ENCODE measurements around the gene IYD. TPM values are rescaled to one million over a fixed set of nuclear protein-coding genes. Genes with fewer than 3 reads are reported as not detected.

Gene IYD
- polyA plus RNA-seq, 1 of the 3 experiments (the other 2 are of a cell fraction) = not detected

GRCh38 chr6:150336708-150337107 is 32.1 kb upstream of the IYD start:
- Histone ChIP-seq H3K9me3 (no peaks in the 10 kb centered on the region), H3K27ac (ENCODE audit: low read depth in 2 of 2, low read length in 1 of 2) (no peak overlapping the region), H2AFZ (ENCODE audit: low read depth) (no peak overlapping the region), H4K20me1 (ENCODE audit: insufficient read depth) (no peaks in the 10 kb centered on the region), H3K4me1 (ENCODE audit: control insufficient read depth in 1 of 2, insufficient read depth in 2 of 2, low read depth in 1 of 2, low read length in 1 of 2) (no peaks in the 10 kb centered on the region), H3K9ac (no peak overlapping the region), H3K4me2 (no peak overlapping the region), H3K9me2 (no peaks in the 10 kb centered on the region), H3K27me3 (ENCODE audit: insufficient read depth) (no peaks in the 10 kb centered on the region; the same call in 1 of the 2 replicates), H3K4me3 (ENCODE audit: low read depth in 2 of 2, low read length in 1 of 2) (no peak overlapping the region), H3K79me2 (ENCODE audit: insufficient read depth) (no peaks in the 10 kb centered on the region), H3F3A (replicated peaks; ENCODE audit: insufficient read depth) (no peaks in the 10 kb centered on the region), H3K36me3 (replicated peaks in 1 of 2; ENCODE audit: control insufficient read depth in 1 of 2, insufficient read depth in 2 of 2, low read length in 1 of 2) (no peaks in the 10 kb centered on the region)
- TF ChIP-seq, protein P1, sequence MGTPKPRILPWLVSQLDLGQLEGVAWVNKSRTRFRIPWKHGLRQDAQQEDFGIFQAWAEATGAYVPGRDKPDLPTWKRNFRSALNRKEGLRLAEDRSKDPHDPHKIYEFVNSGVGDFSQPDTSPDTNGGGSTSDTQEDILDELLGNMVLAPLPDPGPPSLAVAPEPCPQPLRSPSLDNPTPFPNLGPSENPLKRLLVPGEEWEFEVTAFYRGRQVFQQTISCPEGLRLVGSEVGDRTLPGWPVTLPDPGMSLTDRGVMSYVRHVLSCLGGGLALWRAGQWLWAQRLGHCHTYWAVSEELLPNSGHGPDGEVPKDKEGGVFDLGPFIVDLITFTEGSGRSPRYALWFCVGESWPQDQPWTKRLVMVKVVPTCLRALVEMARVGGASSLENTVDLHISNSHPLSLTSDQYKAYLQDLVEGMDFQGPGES (IDR thresholded peaks at IDR 0.05; ENCODE audit: low read depth, low read length) = no peak
- no peak for TF ChIP-seq TAF1 (IDR thresholded peaks at IDR 0.05; ENCODE audit: borderline replicate concordance, low read depth, low read length)
- no peak for TF ChIP-seq SIN3A (IDR thresholded peaks at IDR 0.05; ENCODE audit: borderline replicate concordance, low read depth, low read length)
- no peak for TF ChIP-seq MXI1 (IDR thresholded peaks at IDR 0.05; ENCODE audit: low read depth, low read length)
- POLR2A ChIA-PET = no interaction called here
- CTCF ChIA-PET = interaction anchor here (1.2 to 1.7 kb wide), 2 partner anchors 256 to 478 kb away, joined by 3 to 6 read pairs; no protein-coding TSS in a partner anchor
- 7% methylated on average over 2 of the region's 2 CpGs for WGBS (ENCODE audit: low lambda C conversion rate)
- no peak for DNase-seq

DNA sequence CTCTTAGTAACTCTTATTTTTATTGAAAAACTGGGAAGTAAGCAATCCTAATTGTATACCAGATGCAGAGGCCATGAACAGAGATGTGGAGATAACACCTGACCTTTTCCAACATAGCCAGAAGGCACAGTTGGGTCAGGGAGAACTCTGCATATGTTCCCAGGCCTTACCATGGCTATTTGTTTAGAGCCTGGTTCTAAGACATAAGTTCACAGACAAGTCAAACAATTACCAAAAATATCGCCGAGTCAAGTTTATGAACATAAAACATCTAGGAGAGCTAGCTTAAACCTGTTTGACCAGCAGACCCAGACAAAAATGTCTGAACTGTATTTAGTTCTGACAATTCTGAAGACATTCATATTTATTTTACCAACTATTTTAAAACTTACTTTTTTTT is 26.7 kb upstream of the IYD start:
- Histone ChIP-seq H2AFZ (ENCODE audit: low read depth) (no peak overlapping the region), H3K4me3 (ENCODE audit: low read depth in 2 of 2, low read length in 1 of 2) (no peak overlapping the region), H3K9me2 (no peaks in the 10 kb centered on the region), H3K27me3 (ENCODE audit: insufficient read depth) (peaks cover 4% of the 10 kb centered on the region; the same call in 1 of the 2 replicates), H3K9ac (no peak overlapping the region), H3F3A (replicated peaks; ENCODE audit: insufficient read depth) (no peaks in the 10 kb centered on the region), H4K20me1 (ENCODE audit: insufficient read depth) (no peaks in the 10 kb centered on the region), H3K36me3 (replicated peaks in 1 of 2; ENCODE audit: control insufficient read depth in 1 of 2, insufficient read depth in 2 of 2, low read length in 1 of 2) (no peaks in the 10 kb centered on the region), H3K79me2 (ENCODE audit: insufficient read depth) (no peaks in the 10 kb centered on the region), H3K4me2 (no peak overlapping the region), H3K4me1 (ENCODE audit: control insufficient read depth in 1 of 2, insufficient read depth in 2 of 2, low read depth in 1 of 2, low read length in 1 of 2) (no peaks in the 10 kb centered on the region), H3K27ac (ENCODE audit: low read depth in 2 of 2, low read length in 1 of 2) (no peak overlapping the region), H3K9me3 (no peaks in the 10 kb centered on the region)
- ChIA-PET POLR2A (no interaction called here), CTCF (no interaction called here)
- no peak for DNase-seq
- TF ChIP-seq GATA2 (CRISPR knock-in tag; IDR thresholded peaks at IDR 0.05) (no peak), RAD21 (IDR thresholded peaks at IDR 0.05; ENCODE audit: low read length) (no peak), FOSL2 (IDR thresholded peaks at IDR 0.05; ENCODE audit: borderline replicate concordance, low read depth) (no peak), CHD2 (IDR thresholded peaks at IDR 0.05; ENCODE audit: low read length, partially characterized antibody) (no peak), MEF2A (IDR thresholded peaks at IDR 0.05; ENCODE audit: borderline replicate concordance, low read depth) (no peak), ELF1 (IDR thresholded peaks at IDR 0.05) (no peak), EP300 (IDR thresholded peaks at IDR 0.05; ENCODE audit: borderline replicate concordance in 1 of 2, low read depth in 1 of 2, low read length in 1 of 2) (no peak), NFIC (IDR thresholded peaks at IDR 0.05; ENCODE audit: borderline replicate concordance) (no peak), NRF1 (IDR thresholded peaks at IDR 0.05; ENCODE audit: low read depth, low read length) (no peak), FOXM1 (IDR thresholded peaks at IDR 0.05; ENCODE audit: low read depth) (no peak), SIN3A (IDR thresholded peaks at IDR 0.05; ENCODE audit: borderline replicate concordance, low read depth, low read length) (no peak), POLR2AphosphoS5 (IDR thresholded peaks at IDR 0.05; ENCODE audit: low read depth, low read length) (no peak)
- TF ChIP-seq, protein P2, sequence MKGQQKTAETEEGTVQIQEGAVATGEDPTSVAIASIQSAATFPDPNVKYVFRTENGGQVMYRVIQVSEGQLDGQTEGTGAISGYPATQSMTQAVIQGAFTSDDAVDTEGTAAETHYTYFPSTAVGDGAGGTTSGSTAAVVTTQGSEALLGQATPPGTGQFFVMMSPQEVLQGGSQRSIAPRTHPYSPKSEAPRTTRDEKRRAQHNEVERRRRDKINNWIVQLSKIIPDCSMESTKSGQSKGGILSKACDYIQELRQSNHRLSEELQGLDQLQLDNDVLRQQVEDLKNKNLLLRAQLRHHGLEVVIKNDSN (IDR thresholded peaks at IDR 0.05; ENCODE audit: borderline replicate concordance, low read depth) = no peak
- WGBS (ENCODE audit: low lambda C conversion rate) = 22% methylated on average over 2 of the region's 2 CpGs
